ENCODE results near the gene CSNK2B. TPM values are rescaled to one million over a fixed set of nuclear protein-coding genes. Genes with fewer than 3 reads are reported as not detected.

The CSNK2B gene
- total and polyA plus RNA-seq, 9 of the 15 experiments (the other 6 are each of a cell fraction or from before 2014, with no cell fraction given): 120 to 1,126 (median 529) TPM

- TF ChIP-seq ZBTB26 (CRISPR knock-in tag; IDR thresholded peaks at IDR 0.05) (peak; percentile 88), ZNF449 (CRISPR knock-in tag; IDR thresholded peaks at IDR 0.05) (no peak), BCLAF1 (IDR thresholded peaks at IDR 0.05; ENCODE audit: borderline replicate concordance in 1 of 2, control insufficient read depth in 1 of 2, low read depth in 2 of 2, low read length in 1 of 2) (no peak), MAFF (IDR thresholded peaks at IDR 0.05; ENCODE audit: low read length) (no peak), NFE2 (IDR thresholded peaks at IDR 0.05; ENCODE audit: low read depth) (no peak), NFXL1 (CRISPR knock-in tag; IDR thresholded peaks at IDR 0.05) (no peak), ZKSCAN1 (IDR thresholded peaks at IDR 0.05; ENCODE audit: low read depth, low read length) (no peak), SMARCA5 (IDR thresholded peaks at IDR 0.05) (no peak), MLX (CRISPR knock-in tag; conservative IDR thresholded peaks at IDR 0.05) (0 out of 4 replicates have a peak, but pooled peaks of 1 of the 2 experiments have one; percentile 33), MAFG (tag; conservative IDR thresholded peaks at IDR 0.05) (no peak), CREBBP (IDR thresholded peaks at IDR 0.05; ENCODE audit: low read depth, low read length) (no peak), ETV6 (IDR thresholded peaks at IDR 0.05; ENCODE audit: borderline replicate concordance in 1 of 2, low read depth in 2 of 2, low read length in 1 of 2) (no peak; a peak in 1 of 4 replicates), ETV6 (CRISPR knock-in tag; IDR thresholded peaks at IDR 0.05; ENCODE audit: borderline replicate concordance) (0 out of 2 replicates have a peak, but pooled peaks have one; percentile 8), BHLHE40 (IDR thresholded peaks at IDR 0.05; ENCODE audit: low read length) (peak; percentile 99), PHB (CRISPR knock-in tag; IDR thresholded peaks at IDR 0.05) (peak; percentile 17; the same call in 1 of the 2 replicates), SMC3 (conservative IDR thresholded peaks at IDR 0.05; ENCODE audit: insufficient read depth, low read depth, low read length) (no peak), KDM2B (CRISPR knock-in tag; IDR thresholded peaks at IDR 0.05) (no peak), SMAD1 (IDR thresholded peaks at IDR 0.05; ENCODE audit: low read depth, low read length, partially characterized antibody) (no peak), STAT5A (IDR thresholded peaks at IDR 0.05; ENCODE audit: borderline replicate concordance, low read length) (no peak; the same call in 1 of the 2 replicates)
- TF ChIP-seq, protein P1, sequence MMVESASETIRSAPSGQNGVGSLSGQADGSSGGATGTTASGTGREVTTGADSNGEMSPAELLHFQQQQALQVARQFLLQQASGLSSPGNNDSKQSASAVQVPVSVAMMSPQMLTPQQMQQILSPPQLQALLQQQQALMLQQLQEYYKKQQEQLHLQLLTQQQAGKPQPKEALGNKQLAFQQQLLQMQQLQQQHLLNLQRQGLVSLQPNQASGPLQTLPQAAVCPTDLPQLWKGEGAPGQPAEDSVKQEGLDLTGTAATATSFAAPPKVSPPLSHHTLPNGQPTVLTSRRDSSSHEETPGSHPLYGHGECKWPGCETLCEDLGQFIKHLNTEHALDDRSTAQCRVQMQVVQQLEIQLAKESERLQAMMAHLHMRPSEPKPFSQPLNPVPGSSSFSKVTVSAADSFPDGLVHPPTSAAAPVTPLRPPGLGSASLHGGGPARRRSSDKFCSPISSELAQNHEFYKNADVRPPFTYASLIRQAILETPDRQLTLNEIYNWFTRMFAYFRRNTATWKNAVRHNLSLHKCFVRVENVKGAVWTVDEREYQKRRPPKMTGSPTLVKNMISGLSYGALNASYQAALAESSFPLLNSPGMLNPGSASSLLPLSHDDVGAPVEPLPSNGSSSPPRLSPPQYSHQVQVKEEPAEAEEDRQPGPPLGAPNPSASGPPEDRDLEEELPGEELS (CRISPR knock-in tag; IDR thresholded peaks at IDR 0.05; ENCODE audit: borderline replicate concordance): no peak; the same call in 1 of the 2 replicates
These were observed 14.2 kb upstream of the CSNK2B start (continued) for GRCh38 chr6:31651602-31652191.
